ENCODE results near the gene SAAL1. TPM values are rescaled to one million over a fixed set of nuclear protein-coding genes. Genes with fewer than 3 reads are reported as not detected.
A peak's percentile ranks its signal among the peaks of the same experiment; 100 is the strongest.

The SAAL1 gene
- total and polyA plus RNA-seq, 9 of the 15 experiments (the other 6 are each of a cell fraction or from before 2014, with no cell fraction given) = 38.9 to 77.5 (median 56.4) TPM

GRCh38 chr11:18105802-18106574 is at the start of gene SAAL1 (continued):
- TF ChIP-seq MGA (IDR thresholded peaks at IDR 0.05) = no peak
- TF ChIP-seq ZFP91 (CRISPR knock-in tag; IDR thresholded peaks at IDR 0.05) = no peak
- no peak for TF ChIP-seq BMI1 (IDR thresholded peaks at IDR 0.05; ENCODE audit: low read length)
- TF ChIP-seq NKRF (IDR thresholded peaks at IDR 0.05; ENCODE audit: borderline replicate concordance) = 0 out of 2 replicates have a peak, but pooled peaks have one; percentile 71
- peak; percentile 95 for TF ChIP-seq POLR2G (IDR thresholded peaks at IDR 0.05; ENCODE audit: low read depth, low read length)
- no peak; the same call in 1 of the 2 replicates for TF ChIP-seq SMAD2 (IDR thresholded peaks at IDR 0.05; ENCODE audit: low read depth, low read length)
- 0 out of 4 replicates have a peak, but pooled peaks of 1 of the 2 experiments have one; percentile 34 for TF ChIP-seq NRF1 (conservative IDR thresholded peaks at IDR 0.05 in 1 of 2, IDR thresholded peaks at IDR 0.05 in 1 of 2)
- peak; percentile 64 for TF ChIP-seq L3MBTL2 (IDR thresholded peaks at IDR 0.05)
- TF ChIP-seq ARID3B (CRISPR knock-in tag; IDR thresholded peaks at IDR 0.05; ENCODE audit: borderline replicate concordance) = no peak
